ENCODE measurements around the gene NUAK1.

Gene NUAK1
- total RNA-seq, result 0 to 2.2 (median 0.10) reads per million in 17 experiments

DNA sequence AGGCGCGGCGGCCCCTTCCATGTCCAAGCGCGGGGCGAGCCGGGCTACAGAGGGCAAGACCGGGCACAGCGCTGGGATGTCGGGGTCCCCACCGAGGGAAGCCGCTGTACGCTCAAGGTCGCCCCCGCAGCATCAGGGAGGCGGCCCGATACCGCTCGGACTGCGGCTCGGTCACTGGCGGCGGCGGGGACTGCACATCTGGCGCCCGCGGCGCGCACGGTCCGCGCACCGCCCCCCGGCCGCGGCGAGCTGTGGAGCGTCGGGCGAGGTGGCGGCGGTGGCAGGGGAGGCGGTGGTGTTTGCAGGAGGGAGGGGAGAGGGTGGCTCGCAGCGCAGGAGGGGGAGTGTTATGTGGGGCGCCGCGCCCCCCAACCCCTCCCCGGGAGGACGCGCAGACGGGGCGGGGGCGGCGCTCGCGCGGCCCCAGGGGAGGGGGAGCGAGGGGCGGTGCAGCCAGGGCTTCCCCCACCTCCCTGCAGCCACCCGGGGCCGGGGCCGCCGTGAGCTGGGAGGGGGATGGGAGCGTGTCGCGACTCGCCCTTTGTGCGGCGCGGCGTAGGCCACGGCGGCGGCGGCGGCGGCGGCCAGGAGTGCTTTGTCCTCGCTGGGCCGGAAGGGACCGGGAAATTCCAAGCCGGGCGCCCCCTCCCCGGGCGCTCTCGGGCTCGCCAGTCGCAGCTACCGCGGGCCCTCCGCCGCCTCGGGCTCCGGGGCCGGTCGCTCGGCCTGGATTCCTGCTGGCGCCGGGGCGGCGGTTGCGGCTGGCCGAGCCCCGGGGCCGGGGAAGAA, at the start of gene NUAK1:
Gene NUAK1, minus strand, starts transcription at position 322 of the 789 bp plus-strand sequence. Its CDS starts 301 bp downstream, at position 21.
- DNase-seq, result peak in 3 of 4 experiments; percentile 6 to 30 (median 27)

DNA sequence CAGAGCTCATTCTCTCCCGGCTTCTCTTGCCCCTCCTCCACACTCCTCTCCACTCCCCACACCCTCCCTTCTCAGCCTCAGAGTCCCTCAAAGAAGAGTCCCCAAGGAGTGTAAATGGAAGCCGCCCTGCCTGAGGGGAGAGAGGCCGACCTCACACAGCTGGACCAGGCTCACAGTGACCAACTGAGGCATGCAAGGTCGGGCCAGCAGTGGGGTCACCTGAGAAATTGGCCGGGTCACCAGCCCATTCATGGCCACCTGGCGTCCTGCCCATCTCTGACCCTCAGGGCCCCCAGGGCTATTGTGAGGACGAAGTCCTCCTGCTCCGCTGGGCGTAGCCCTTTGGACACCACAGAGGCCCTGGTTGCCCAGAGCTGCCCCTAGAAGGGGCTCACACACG, 49.5 kb upstream of the NUAK1 start:
- DNase-seq, result no peak

DNA sequence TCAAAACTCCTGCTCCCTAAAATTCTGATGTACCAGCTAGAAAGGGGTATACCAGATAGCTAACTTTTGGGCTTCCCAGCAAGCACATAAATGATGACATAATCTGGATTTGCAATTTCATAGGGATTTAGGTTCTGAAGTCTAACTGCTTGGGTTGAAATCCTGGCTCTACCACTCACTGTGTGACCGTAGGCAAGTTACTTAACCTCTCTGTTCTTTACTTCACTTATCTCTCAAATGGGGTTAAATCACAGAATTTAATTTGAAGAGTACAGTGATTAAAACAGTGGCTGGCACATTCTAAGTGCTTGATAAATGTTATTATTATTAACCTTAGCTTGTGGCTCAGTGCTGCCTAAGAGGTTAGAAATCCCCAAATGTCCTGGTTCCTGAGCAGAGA, 49.1 kb upstream of the NUAK1 start:
- no peak for DNase-seq

DNA sequence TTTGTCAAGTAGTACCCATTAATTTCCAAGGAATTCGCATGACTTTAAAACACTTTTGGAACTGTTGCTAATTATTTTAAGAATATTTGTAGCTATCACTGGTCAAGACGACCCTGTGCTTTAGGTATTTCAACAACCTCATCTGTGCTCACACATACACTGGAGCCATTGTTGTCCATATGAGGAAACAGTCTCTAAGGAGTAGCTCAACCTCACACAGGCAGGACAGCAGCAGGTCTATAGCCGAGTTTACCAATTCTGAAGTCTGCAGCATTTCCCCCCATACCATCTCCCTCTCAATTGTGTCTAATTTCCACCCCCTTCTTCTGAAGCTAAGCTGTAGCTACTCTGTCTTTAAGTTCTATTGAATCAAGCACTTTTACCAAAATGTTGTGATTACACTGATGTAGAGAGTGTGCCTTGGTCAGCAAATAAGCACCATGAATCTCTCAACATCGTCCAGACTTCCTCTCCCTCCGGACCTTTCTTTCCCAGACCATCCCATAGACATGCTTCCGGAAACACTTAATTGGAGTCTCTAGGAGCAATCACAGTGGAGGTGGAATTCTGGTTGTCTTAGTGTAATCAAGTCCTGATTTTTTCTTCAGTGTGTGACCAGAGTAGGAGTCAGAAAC, 48.5 kb upstream of the NUAK1 start:
- no peak for DNase-seq

DNA sequence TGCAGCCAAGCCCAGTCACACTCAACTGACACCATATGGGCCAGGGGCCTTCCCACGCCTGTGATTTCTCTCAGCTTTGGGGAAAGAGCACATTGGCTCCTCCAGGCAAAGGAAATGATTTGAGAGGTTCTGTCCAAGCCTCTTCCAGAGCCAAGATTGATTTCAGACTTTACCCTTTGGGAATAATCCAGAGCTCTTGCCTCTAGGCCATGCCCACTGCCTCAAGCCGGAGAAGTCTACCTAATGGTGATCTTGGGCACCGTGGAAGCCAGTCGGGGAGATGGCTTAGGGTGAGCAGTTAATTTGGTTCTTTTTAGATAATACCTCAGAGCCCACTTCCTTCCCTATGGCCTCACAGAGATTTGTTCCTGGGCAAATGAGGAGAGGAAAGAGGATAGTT, 45.0 kb upstream of the NUAK1 start:
- no peak for DNase-seq

GRCh38 chr12:106181401-106182114, 42.8 kb upstream of the NUAK1 start:
- no peak for DNase-seq

DNA sequence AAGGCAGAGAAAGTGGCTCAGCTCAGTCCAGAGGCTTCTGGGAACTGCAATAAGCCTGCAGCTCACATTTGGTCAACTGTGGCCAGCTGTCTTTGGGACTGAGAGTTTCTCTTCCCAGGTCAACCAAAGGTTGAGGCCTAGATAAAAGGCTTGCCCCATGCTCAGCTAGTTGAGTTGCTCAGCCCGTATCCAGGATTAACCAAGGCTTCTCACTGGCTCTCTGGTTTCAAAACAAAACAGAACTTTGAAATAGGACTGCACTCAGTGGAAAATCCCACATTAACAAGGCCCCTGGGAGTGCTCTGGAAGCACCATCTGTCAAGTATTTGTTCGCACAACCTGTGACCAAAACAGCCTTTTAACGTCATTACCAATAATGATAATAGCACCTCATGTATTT, 40.3 kb upstream of the NUAK1 start:
- DNase-seq, result no peak

GRCh38 chr12:106178562-106178961, 39.8 kb upstream of the NUAK1 start:
- no peak for DNase-seq

DNA sequence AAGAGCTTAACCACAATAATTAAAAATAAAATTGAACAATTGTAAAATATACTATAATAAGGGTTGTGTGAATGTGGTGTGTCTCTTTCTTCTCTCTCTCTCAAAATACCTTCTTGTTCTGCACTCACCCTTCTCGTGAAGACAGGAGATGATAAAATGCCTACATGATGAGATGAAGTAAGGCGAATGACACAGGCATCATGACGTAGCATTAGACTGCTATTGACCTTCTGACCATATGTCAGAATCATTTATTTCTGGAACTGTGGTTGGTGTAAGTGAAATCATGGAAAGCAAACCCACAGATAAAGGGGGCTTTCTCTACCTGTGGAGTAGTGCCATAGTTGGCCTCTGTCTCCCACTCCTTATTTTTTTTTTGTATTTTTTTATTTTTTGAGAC, 37.8 kb upstream of the NUAK1 start:
- DNase-seq, result no peak

- no peak for DNase-seq
These were observed 36.1 kb upstream of the NUAK1 start for GRCh38 chr12:106174876-106175275.

DNA sequence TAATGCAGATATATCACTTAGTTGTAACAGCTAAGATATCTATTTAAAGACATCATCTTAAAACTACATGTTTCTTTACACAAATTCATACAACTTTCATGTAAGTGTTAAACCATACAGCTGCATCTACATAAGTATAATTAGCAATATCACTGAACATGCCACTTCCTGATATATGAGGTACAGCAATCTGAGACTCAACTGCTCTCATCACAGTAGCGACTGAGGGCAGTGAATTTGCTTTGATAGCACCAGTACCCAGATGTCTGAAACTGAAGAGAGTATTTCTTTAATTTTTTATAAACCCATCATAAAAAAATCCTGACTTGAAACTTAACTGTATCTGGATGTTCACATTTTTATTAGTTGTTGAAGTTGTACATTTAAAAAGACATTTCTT, 34.7 kb upstream of the NUAK1 start:
- no peak for DNase-seq

GRCh38 chr12:106171117-106171750, 32.5 kb upstream of the NUAK1 start:
- no peak for DNase-seq

GRCh38 chr12:106170285-106170684, 31.5 kb upstream of the NUAK1 start:
- DNase-seq, result no peak

GRCh38 chr12:106163712-106164111, 25.0 kb upstream of the NUAK1 start:
- no peak for DNase-seq

GRCh38 chr12:106161491-106161890, 22.7 kb upstream of the NUAK1 start:
- DNase-seq, result no peak

- DNase-seq, result no peak
These were observed 22.2 kb upstream of the NUAK1 start for GRCh38 chr12:106160915-106161314.

DNA sequence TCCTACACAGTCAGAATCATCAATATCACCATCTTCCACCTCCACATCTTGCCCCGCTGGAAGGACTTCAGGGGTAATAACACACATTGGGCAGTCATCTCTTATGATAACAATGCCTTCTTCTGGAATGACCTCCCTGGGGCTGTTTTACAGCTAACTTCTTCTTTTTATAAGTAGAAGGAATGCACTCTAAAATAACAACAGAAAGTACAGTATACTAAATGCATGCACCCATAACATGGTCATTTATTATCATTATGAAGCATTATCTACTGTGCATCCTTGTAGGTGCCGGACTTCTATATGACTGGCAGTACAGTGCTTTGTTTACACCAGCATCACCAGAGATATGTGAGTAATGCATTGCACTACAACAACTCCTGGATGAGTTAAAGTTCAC, 19.0 kb upstream of the NUAK1 start:
- DNase-seq, result no peak

DNA sequence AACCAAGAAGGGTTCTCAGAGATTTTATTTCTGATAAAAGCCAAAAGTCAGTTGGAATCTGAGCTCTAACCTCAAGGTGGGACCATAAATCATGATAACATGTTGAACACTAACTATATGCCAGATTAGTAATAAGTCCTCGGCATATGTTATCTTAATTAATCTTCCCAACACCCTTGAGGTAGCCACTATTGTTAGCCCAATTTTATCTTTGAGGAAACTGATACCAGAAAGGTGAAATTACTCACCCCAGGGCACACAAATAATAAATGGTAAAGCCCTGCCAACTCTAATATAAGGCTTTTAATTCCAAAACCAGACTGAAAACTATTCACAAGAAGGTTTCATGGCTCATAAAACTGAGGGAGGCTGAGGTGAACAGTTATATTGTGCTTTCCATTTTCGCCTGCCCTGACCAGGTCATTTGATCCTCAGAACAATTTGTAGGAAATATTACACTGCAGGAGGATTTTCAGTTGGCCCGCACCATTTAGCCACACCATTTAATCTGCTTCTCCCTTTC, 16.1 kb upstream of the NUAK1 start:
- DNase-seq, result no peak

GRCh38 chr12:106152334-106152733, 13.6 kb upstream of the NUAK1 start:
- no peak for DNase-seq

DNA sequence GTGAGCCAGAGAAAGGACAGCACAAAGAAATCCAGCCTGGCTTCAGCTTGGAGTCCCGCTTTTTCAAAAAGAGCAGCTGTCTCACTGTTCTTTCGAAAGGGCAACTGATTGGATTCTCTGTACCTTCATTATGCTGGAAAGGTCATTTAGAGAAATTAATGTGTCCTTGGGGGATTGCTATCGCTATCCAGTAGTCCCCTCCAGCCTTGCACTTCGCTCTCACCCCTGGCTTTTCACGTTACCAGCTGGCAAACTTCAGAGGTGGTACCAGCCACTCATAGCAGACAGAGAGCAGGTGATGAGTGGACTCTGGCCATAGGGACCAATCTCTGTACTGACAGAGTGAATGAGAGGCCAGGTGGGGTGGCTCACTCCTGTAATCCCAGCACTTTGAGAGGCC, 11.8 kb upstream of the NUAK1 start:
- no peak for DNase-seq

GRCh38 chr12:106149096-106149784, 10.5 kb upstream of the NUAK1 start:
- peak; percentile 48 to 69 (median 60) for DNase-seq

GRCh38 chr12:106147956-106148355, 9.2 kb upstream of the NUAK1 start:
- DNase-seq, result no peak

Measured in suppressor macrophage (primary cell).